LNCaP clone FGC (cell line): Measurements from ENCODE around the gene EFCAB6.

Experiments
- DNase-seq: peaks from one replicate; pipeline ENCODE4 v3.0.0-alpha.2; 2011; ENCODE audit warnings: low read depth
- H3K4me3 ChIP-seq: 2 replicates; pipeline ENCODE4 v1.5.1; 2011; ENCODE audit warnings: mild to moderate bottlenecking, low read depth, low read length, control low read depth
- TF ChIP-seq, protein P1 (sequence below): IDR thresholded peaks from 2 replicates; pipeline ENCODE4 v1.5.1; 2012; ENCODE audit warnings: mild to moderate bottlenecking; ENCODE audit not compliant: control insufficient read depth, insufficient read depth; ENCODE audit errors: extremely low read depth

The EFCAB6 gene

DNA sequence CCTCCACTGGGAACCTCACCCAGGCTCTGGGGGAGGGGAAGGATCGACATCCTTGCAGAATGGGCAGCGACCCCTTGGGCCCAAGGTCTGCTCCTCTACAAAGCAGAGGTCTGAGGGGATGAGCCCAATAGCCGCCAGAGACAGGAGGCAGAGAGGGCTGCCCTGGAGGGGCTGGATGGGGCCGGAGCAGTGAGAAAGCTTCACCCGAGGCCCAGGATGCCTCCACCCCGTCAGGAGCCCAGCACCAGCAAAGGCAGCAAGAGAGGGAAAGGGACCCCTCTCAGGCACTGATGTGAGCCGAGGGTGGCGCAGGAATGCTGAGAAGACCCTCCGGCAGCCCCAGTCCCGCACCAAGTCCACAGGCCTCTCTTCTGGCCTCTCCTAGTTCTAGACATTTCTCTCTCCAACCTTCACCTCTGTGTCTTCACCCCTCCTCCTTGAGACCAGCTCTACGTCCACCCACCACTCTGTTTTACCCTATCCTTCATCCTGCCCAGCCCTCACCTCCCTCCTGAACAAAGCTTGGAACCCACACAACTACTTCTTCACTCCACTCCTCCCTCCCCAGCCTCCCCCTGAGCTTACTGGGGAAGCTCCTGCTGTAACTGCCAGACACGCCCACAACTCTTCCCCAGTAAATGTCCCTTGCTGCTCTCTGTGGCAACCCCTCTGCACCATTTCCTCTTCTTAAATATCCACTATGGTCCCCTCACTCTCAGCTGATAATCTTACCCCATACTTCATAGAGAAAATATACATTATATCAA lies 268.4 kb downstream of the EFCAB6 start:
- TF ChIP-seq, protein P1, sequence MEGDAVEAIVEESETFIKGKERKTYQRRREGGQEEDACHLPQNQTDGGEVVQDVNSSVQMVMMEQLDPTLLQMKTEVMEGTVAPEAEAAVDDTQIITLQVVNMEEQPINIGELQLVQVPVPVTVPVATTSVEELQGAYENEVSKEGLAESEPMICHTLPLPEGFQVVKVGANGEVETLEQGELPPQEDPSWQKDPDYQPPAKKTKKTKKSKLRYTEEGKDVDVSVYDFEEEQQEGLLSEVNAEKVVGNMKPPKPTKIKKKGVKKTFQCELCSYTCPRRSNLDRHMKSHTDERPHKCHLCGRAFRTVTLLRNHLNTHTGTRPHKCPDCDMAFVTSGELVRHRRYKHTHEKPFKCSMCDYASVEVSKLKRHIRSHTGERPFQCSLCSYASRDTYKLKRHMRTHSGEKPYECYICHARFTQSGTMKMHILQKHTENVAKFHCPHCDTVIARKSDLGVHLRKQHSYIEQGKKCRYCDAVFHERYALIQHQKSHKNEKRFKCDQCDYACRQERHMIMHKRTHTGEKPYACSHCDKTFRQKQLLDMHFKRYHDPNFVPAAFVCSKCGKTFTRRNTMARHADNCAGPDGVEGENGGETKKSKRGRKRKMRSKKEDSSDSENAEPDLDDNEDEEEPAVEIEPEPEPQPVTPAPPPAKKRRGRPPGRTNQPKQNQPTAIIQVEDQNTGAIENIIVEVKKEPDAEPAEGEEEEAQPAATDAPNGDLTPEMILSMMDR = no peak
- no peak for DNase-seq
- no peak overlapping the region for H3K4me3 ChIP-seq

DNA sequence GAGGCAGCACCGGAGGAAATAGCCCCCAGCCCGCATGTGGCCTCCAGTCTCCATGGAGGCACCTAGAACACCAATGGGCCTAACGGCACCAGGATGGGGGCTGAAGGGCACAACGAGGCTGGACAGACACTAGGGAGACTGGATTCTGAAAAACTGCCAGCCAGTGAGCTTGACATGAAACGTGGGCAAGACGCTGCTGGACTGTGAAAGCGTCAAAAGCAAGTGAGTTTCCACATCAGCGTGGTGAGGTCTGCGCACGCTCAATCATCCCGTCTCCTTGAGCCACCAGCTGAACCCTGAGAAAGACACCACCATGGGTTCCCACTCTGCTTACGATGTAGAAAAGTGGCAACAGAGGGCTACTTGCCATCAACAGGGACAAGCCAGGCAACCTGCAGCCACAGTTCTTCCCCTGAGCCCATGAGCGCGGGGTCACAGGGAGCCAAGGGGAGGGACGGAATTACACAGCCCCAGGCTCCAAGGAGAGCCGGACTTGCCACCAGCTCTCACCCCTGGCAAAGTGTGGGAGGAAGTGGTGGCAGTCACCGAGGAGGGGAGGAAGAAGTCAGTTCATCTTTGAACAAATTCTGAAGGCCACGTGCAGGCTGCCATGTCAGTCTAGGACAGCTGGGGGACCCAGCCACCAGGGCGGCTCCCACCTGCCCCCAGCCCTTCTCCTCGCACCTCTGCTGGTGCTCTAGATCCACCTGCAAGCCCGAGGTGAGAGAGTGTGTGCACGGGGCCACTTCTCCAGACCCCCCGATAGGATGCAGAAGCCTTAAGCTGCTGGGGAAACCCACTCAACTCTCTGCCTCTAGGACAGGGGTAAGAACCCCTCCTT lies 269.2 kb downstream of the EFCAB6 start:
- no peak overlapping the region for H3K4me3 ChIP-seq
- TF ChIP-seq, protein P1 = no peak
- DNase-seq = no peak

DNA sequence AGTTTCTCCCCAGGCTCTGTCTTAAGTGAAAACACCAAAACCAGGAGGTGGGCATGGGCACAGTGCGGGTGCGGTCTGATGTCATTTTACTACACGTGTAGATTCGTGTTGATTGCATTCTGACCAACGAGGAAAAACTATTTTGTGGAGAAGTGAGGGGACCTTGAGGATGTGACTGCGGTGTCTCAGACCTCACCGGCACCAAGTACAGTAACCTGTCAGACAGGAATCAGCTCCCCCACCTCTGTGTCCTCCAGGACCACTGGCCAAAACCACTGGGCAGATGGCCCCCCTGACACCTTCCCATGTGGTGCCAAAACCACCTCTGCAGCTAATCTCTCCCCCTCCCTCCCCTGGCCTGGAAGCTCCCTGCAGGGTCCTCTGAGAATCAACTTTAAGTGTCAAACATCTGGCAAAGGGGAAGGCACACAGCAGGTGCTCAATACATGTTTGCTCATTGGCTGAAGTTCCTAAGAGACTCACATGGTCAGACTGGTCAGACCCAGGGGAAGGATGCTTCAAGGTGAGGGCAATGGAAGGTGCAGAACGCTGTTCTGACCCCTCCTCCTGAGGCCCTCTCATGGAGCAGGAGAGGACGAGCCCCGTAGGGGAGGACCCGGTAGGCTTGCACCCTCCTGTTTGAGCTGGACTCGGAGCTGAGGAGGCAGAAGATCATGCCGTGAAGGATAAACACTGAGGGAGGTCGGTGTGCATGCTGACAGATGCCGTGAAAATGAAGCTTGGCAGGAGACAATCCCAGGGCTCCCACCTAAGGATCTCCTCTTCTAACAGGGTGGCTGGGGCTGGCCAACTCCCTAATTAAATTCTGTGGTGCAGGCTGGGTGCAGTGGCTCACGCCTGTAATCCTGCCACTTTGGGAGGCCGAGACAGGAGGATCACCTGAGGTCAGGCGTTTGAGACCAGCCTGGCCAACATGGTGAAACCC lies 270.4 kb downstream of the EFCAB6 start:
- TF ChIP-seq, protein P1 = no peak
- no peak for DNase-seq

DNA sequence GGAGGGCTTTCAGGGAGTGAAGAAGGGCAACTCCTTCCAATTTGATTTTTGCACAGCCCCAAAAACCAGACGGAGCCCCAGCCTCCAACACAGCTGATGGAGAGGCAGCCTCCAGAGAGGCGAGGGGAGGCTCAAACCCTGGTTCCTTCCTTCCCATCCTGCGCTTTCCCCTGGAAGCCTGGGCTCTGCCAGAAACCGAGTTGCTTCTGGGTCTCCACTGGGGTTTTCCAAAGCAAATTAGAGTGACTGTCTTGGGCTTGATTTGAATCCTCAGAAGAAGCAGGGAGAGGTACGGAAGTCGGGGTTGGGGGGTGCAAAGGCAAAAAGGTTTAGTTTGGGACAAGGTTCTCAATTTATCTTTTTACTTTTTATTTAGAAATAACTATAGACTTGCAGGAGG lies 271.1 kb downstream of the EFCAB6 start:
- TF ChIP-seq, protein P1 = no peak
- no peak for DNase-seq
- H3K4me3 ChIP-seq = no peak overlapping the region

More for the DNA sequence above, 270.4 kb downstream of the EFCAB6 start:
- no peak overlapping the region for H3K4me3 ChIP-seq

DNA sequence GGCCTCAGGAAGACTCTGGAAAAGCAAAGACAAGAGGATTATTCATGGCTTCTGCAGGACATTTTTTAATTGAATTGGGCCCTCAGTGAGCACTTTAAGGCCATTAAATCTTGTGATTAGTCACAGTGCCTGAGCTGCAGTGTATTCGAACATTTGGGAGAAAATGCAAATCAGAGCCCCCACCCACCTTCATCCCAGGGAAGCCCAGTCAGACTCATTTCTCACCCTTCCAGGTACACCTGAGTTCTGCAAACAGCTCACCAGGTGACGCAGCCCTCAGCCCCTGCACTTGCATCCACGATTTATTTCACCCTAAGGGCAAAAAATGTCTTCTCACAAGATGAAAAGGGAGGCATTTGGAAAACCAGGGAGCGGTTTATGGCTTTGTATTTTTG lies 271.6 kb downstream of the EFCAB6 start:
- no peak overlapping the region for H3K4me3 ChIP-seq
- DNase-seq = no peak
- TF ChIP-seq, protein P1 = no peak
